Activated naive CD4-positive, alpha-beta T cell treated with anti-CD3 and anti-CD28 coated beads, Interleukin-2, amount 50 U/mL, for 24 hours (primary cell): Measurements from ENCODE around the gene HARS1.
"Not testable (repeated sequence)": the region's sequence is repeated elsewhere in the genome, so short reads cannot be mapped to it uniquely, and the experiment has no call there.

ENCODE experiments used
- H3K27ac Mint-ChIP-seq: one replicate; pipeline ENCODE4 v1.8.0; 2021; ENCODE audit warnings: mild to moderate bottlenecking, mixed read lengths
- H3K27me3 Mint-ChIP-seq: one replicate; pipeline ENCODE4 v1.8.0; 2021; ENCODE audit warnings: mixed read lengths
- H3K36me3 Mint-ChIP-seq: one replicate; pipeline ENCODE4 v1.8.0; 2021; ENCODE audit warnings: mixed read lengths
- H3K4me1 Mint-ChIP-seq: one replicate; pipeline ENCODE4 v1.8.0; 2021; ENCODE audit warnings: mixed read lengths
- H3K4me3 Mint-ChIP-seq: one replicate; pipeline ENCODE4 v1.8.0; 2021; ENCODE audit warnings: mild to moderate bottlenecking, mixed read lengths
- H3K9me3 Mint-ChIP-seq: one replicate; pipeline ENCODE4 v1.8.0; 2021; ENCODE audit warnings: mixed read lengths

The HARS1 gene

DNA sequence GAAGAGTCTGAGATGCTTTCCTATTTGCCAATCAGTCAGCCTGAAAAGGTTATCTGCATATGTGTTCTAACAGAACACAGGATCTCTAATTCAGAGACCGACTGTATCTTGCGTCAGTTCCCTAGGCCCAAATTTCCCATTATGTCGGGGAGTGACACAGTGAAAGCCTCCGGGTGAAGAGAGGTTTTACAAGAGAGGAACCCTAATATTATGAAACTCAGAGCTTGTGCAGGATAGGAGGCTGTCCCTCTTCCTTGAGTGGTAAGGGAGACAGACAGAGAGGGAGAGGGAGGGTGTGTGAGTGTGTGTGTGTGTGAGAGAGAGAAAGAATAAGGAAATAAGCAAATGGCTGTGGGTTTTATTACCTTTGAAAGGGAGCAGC, 60.1 kb downstream of the HARS1 start:
- H3K4me3 Mint-ChIP-seq = peak overlapping the region; percentile 5
- H3K36me3 Mint-ChIP-seq = peaks cover 2% of the 10 kb centered on the region
- H3K27ac Mint-ChIP-seq = no peak overlapping the region
- peaks cover 19% of the 10 kb centered on the region for H3K4me1 Mint-ChIP-seq
- H3K27me3 Mint-ChIP-seq = peaks cover 1% of the 10 kb centered on the region
- H3K9me3 Mint-ChIP-seq = no peaks in the 10 kb centered on the region

DNA sequence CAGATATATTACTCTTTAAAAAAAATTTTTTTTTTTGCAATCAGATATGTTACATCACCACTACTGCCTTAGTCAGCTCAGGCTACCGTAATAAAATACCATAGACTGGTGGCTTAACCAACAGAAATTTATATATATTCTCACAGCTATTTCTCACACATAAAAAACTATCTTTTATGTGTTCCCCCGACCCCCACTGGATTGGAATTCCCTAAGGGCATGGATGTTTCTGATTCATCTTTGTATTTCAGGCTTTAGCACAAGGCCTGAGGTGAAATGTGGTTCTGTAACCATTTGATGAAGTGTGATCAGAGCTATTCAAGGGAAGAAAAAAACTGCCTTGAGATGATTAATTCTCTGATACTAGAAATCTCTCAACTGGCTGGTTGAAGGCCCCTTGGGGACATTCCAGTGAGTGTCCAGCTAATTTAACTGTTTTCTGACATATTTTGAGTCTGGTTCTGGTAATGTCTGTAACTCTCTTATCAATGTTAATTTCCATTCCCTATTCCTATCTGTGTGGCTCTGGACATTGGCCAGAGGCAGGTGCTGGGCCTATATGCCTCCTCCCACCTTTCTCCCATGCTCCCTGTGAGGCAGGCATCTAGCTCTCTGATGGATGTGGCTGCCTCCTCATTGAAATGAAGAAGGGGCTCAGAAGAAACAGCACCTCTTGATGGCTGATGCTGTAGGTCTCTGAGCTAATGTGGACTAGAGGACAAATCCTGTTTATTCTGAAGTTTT, 60.7 kb downstream of the HARS1 start:
- peak overlapping the region; percentile 5 for H3K4me3 Mint-ChIP-seq
- peaks cover 19% of the 10 kb centered on the region for H3K4me1 Mint-ChIP-seq
- H3K27ac Mint-ChIP-seq = no peak overlapping the region
- H3K9me3 Mint-ChIP-seq = no peaks in the 10 kb centered on the region
- peaks cover 1% of the 10 kb centered on the region for H3K27me3 Mint-ChIP-seq
- H3K36me3 Mint-ChIP-seq = peaks cover 2% of the 10 kb centered on the region

DNA sequence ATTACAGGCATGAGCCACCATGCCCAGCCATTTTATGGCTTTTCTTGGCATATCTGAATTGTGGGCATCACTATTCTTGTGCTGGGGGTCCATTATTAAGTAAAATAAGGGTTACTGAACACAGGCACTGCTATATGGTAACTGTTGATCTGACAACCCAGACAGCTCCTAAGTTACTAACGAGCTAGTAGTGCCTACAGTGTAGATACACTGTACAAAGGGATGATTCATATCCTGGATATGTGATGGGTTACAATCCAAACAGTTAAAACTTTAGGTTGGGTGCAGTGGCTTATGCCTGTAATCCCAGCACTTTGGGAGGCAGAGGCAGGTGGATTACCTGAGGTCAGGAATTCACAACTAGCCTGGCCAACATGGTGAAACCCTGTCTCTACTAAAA, 62.5 kb downstream of the HARS1 start:
- no peak overlapping the region for H3K27ac Mint-ChIP-seq
- H3K27me3 Mint-ChIP-seq = peaks cover 1% of the 10 kb centered on the region
- H3K4me3 Mint-ChIP-seq = no peak overlapping the region
- peaks cover 15% of the 10 kb centered on the region for H3K4me1 Mint-ChIP-seq
- peaks cover 2% of the 10 kb centered on the region for H3K36me3 Mint-ChIP-seq
- H3K9me3 Mint-ChIP-seq = no peaks in the 10 kb centered on the region

DNA sequence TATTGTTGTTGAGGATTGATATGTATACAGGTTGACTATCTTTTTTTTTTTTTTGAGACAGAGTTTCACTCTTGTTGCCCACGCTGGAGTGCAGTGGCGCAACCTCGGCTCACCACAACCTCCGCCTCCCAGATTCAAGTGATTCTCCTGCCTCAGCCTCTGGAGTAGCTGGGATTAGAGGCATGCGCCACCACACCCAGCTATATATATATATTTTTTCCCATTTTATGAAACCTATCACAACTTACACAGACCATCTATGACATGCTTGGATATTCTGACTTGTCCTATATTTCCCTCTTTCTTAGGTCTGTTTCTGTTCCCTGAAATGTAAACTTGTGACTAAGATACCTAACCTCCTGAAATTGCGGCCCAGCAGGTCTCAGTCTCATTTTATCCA, 63.2 kb downstream of the HARS1 start:
- no peak overlapping the region for H3K4me3 Mint-ChIP-seq
- no peaks in the 10 kb centered on the region for H3K9me3 Mint-ChIP-seq
- peaks cover 2% of the 10 kb centered on the region for H3K36me3 Mint-ChIP-seq
- peaks cover 9% of the 10 kb centered on the region for H3K4me1 Mint-ChIP-seq
- peaks cover 1% of the 10 kb centered on the region for H3K27me3 Mint-ChIP-seq
- no peak overlapping the region for H3K27ac Mint-ChIP-seq

DNA sequence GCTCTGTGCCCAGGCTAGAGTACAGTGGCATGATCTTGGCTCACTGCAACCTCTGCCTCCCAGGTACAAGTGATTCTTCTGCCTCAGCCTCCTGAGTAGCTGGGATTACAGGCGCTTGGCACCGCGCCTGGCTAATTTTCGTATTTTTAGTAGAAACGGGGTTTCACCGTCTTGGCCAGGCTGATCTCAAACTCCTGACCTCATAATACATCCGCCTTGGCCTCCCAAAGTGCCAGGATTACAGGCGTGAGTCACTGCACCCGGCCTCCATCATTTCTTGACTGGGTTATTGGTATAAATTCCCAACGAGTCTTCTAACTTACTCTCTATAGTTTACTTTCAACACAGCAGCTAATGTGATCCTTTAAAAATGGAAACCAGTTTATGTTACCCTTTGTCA, 66.3 kb downstream of the HARS1 start:
- not testable (repeated sequence) for H3K4me1 Mint-ChIP-seq, H3K9me3 Mint-ChIP-seq, H3K27ac Mint-ChIP-seq, H3K27me3 Mint-ChIP-seq, H3K36me3 Mint-ChIP-seq, H3K4me3 Mint-ChIP-seq
